SW480 (cell line): ENCODE measurements around the gene EXOC1.
A peak's percentile ranks its signal among the peaks of the same experiment; 100 is the strongest.
"Not testable (repeated sequence)": the region's sequence is repeated elsewhere in the genome, so short reads cannot be mapped to it uniquely, and the experiment has no call there.

Experiments
- DNase-seq: peaks from one replicate; pipeline ENCODE4 v3.0.0-alpha.2; 2016; ENCODE audit warnings: low spot score

EXOC1 gene, protein sequence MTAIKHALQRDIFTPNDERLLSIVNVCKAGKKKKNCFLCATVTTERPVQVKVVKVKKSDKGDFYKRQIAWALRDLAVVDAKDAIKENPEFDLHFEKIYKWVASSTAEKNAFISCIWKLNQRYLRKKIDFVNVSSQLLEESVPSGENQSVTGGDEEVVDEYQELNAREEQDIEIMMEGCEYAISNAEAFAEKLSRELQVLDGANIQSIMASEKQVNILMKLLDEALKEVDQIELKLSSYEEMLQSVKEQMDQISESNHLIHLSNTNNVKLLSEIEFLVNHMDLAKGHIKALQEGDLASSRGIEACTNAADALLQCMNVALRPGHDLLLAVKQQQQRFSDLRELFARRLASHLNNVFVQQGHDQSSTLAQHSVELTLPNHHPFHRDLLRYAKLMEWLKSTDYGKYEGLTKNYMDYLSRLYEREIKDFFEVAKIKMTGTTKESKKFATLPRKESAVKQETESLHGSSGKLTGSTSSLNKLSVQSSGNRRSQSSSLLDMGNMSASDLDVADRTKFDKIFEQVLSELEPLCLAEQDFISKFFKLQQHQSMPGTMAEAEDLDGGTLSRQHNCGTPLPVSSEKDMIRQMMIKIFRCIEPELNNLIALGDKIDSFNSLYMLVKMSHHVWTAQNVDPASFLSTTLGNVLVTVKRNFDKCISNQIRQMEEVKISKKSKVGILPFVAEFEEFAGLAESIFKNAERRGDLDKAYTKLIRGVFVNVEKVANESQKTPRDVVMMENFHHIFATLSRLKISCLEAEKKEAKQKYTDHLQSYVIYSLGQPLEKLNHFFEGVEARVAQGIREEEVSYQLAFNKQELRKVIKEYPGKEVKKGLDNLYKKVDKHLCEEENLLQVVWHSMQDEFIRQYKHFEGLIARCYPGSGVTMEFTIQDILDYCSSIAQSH

DNA sequence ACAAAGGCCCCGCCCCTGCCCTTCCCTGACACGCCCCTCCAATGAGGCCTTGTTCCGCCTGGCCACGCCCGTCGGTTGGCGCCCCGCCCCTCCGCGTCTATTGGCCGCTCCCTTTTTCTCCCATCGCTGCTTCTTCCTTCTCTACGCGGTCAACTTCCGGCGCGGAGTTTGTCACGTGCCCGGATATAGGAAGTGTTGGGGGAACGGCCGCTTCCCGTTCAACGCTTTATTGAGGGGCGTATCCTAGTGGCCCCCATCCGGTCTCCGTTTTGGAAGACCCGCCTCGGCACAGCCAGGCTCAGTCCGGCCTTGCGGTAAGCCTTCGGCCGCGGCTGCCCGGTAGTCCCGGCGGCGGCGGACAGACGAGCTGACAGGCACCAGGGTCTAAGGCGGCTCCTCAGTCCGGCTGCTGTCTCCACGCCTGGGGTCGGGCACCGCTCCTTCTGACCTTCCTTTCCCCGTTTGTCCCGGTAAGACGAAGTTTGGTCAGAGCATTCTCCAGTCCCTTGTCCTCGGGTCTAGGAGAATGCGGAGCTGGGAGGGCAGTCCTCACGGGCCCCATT, at the start of gene EXOC1:
Gene EXOC1 (plus strand): TSS at position 165 of the 563 bp plus-strand sequence. CDS start 4,676 bp downstream, outside the sequence.
- DNase-seq: peak; percentile 94

DNA sequence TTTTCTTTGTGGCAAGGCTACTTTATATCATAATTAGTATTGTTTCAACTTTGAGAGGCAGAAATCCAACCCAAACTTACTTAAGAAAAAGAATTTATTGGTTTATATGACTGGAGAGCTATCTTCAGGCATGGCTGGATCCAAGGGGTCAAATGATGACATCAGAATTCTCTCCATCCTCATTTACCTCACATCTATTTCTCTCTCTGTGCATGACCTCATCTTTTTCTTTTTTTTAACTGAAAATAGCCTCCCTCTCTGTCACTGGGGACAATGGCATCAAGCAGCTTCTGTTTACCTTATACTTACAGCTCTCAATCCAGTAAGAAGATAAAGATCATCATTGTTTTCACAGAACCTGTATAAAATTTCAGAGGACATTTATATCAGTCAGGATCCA, 45.9 kb upstream of the EXOC1 start:
- no peak for DNase-seq

- DNase-seq: peak; percentile 16
Observed at GRCh38 chr4:55808186-55808585, 45.3 kb upstream of the EXOC1 start.

- DNase-seq: no peak
Observed at GRCh38 chr4:55808632-55809031, 44.8 kb upstream of the EXOC1 start.

DNA sequence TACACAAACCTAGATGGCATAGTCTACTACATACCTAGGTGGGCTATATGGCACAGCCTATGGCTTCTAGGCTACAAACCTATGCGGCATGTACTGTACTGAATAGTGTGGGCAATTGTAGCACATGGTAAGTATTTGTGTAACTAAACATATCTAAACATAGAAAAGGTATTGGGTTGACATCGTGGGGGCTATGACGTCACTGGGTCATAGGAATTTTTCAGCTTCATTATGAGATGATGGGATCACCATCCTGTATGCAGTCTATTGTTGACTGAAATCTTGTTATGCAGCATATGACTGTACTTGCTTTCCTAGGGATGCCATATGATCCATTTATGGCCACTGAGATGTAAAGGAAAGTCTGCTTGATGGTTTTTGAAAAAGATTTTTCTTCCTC, 35.8 kb upstream of the EXOC1 start:
- no peak for DNase-seq

GRCh38 chr4:55819634-55820033, 33.8 kb upstream of the EXOC1 start, which contains the start of gene EXOC1L:
Gene EXOC1L, plus strand, starts transcription at chr4:55819790. Its CDS starts 237 bp downstream, at chr4:55820027.
- DNase-seq: no peak

DNA sequence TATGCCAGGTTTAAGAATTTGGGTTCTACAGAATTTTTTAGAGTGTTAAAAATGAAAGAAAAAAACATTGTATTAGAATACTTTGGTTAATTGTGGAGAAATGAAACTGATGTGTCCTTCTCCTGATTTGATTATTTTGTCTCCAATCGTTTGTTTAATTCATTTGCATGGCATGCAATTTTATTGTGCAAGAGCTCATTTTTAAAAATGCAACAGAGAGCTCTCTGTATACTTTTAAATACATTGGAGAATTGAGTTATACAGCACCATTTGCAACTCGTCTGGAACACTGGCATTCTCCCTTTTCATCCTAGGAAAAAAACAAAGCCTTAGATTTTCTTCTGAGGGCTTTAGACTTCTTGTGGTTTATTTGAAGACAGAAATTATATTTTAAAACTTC, 33.2 kb upstream of the EXOC1 start:
- DNase-seq: no peak

GRCh38 chr4:55822329-55822728, 31.1 kb upstream of the EXOC1 start:
- no peak for DNase-seq

DNA sequence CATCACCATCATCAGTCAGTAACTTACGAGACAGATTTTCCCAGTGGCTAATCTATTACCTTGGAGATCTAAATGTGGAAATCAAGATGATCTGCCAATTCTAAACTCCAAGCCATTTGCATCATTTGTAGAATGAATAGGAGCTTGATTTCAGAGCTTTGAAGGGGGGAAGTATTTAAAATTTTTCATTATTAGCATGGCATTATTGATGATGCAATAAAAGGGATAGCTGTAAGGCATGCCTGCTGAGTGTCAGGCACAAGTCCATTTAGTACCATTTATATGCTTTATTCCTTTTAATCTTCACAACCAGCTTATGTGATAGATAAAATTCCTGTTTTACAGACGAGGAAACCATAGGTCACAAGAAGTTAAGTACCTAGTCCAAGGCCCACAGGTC, 28.6 kb upstream of the EXOC1 start:
- no peak for DNase-seq

GRCh38 chr4:55826986-55827385, 26.5 kb upstream of the EXOC1 start:
- no peak for DNase-seq

GRCh38 chr4:55827582-55827981, 25.9 kb upstream of the EXOC1 start:
- no peak for DNase-seq

- DNase-seq: no peak
Observed at GRCh38 chr4:55830048-55830447, 23.4 kb upstream of the EXOC1 start.

DNA sequence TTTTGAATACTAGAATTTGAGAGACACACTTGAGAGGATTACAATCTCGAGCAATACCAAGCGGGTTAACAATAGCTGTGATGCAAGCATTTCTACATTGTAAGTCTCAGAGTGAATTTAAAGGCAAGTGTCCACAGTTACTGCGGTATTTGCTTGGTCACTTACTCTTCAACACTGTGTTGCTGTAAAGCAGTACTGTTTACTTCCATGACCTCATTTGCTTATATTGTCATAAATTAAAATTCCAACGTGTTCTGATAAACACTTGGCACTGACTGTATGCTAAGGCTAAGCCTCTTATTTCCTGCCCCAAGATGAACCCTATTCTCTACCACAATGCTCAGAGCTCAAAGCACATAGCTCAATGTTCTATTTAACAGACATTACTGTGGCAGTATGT, 22.7 kb upstream of the EXOC1 start:
- no peak for DNase-seq

DNA sequence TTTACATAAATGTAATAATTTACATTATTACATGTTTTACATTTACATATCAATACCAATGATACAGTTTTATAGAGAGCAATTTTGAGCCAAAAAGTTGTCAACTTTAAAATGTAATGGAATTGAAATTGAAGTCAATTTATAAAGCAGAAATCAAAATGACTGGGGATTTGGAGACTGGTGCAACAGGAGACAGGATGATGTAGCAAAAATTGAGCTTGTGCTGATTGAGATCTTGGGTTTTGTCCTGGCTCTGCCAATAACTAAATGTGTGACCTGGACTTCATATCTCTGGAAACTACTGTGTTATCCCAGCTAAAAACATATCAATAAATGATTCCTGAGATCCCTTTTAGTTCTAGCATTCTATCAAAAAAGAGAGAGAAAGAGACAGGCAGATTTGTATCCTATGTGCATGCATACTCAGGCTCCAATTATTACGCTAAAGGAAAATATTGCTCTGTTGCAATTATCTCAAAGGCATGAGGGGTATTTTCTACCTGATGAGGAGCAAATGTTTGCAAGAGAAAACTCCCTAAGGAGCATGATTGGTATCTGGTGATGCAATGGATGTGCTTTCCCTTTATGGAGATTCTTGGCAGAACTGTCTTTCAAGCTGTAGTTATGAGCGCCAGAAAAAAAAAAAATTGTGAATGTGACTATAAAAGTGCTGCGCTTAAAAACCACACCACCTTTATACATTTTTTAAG, 19.2 kb upstream of the EXOC1 start:
- DNase-seq: no peak

GRCh38 chr4:55837903-55838302, 15.5 kb upstream of the EXOC1 start:
- DNase-seq: no peak

GRCh38 chr4:55838356-55838755, 15.1 kb upstream of the EXOC1 start:
- no peak for DNase-seq

DNA sequence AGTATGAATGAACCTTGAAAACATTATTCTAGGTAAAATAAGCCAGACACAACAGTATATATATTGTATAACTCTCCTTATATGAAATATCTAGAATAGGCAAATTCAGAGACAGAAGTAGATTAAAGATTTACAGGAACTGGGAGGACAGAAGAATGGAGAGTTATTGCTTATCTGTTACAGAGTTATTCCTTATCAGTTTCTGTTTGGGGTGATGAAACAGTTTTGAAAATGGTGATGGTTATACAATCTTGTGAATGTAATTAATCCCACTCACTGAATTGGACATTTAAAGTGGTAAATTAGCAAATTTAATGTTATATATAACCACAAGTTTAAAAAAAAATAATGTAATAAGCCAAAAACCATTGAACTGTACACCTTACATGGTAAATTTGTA, 14.5 kb upstream of the EXOC1 start:
- DNase-seq: no peak

- DNase-seq: no peak
Observed at GRCh38 chr4:55840956-55841355, 12.5 kb upstream of the EXOC1 start.

GRCh38 chr4:55841373-55842239, 11.8 kb upstream of the EXOC1 start:
- DNase-seq: not testable (repeated sequence)

GRCh38 chr4:55842312-55842711, 11.1 kb upstream of the EXOC1 start:
- DNase-seq: not testable (repeated sequence)

DNA sequence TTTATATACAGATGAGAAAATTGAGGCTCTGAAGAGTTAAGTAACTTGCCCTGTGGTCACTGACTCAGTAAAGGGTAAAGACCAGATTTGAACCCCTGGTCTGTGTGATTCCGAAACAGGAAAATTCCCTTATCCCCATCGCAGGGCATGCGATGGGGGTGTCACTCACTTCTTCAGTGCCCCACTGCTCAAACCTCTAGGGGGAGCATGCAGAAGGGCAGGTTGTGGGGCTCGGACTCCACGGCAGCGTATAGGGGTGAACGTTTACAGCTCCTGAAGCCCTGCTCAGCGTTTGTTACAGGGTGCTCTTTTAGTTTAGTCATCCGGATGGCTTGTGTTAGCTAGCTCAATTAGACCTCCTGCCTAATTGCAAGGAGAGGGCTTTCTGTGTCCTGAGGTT, 3.7 kb upstream of the EXOC1 start:
- DNase-seq: no peak
